OCI-LY7 (cell line): Measurements from ENCODE around the gene NOL7.

ENCODE experiments used
- CTCF ChIP-seq: fragments of 200-600 bp; sonication (generic); conservative IDR thresholded peaks from 2 replicates; pipeline ENCODE4 v1.5.1; 2014; ENCODE audit warnings: mild to moderate bottlenecking, antibody characterized with exemption, low read length, moderate library complexity, mixed read lengths
- EZH2phosphoT487 ChIP-seq: fragments of 200-600 bp; sonication (generic); IDR thresholded peaks from 2 replicates; pipeline ENCODE4 v1.6.1; 2018; ENCODE audit warnings: low read depth, borderline replicate concordance, mild to moderate bottlenecking, mixed run types, antibody characterized with exemption, low read length, moderate library complexity, mixed read lengths

- TF ChIP-seq CTCF (no peak), EZH2phosphoT487 (no peak)
Measured at GRCh38 chr6:13586603-13587542, 28.3 kb upstream of the NOL7 start.
